ENCODE results near the gene STAT5A. TPM values are rescaled to one million over a fixed set of nuclear protein-coding genes. Genes with fewer than 3 reads are reported as not detected.

The STAT5A gene
- total and polyA plus RNA-seq, 9 of the 15 experiments (the other 6 are each of a cell fraction or from before 2014, with no cell fraction given) = 79.9 to 415 (median 196) TPM

DNA sequence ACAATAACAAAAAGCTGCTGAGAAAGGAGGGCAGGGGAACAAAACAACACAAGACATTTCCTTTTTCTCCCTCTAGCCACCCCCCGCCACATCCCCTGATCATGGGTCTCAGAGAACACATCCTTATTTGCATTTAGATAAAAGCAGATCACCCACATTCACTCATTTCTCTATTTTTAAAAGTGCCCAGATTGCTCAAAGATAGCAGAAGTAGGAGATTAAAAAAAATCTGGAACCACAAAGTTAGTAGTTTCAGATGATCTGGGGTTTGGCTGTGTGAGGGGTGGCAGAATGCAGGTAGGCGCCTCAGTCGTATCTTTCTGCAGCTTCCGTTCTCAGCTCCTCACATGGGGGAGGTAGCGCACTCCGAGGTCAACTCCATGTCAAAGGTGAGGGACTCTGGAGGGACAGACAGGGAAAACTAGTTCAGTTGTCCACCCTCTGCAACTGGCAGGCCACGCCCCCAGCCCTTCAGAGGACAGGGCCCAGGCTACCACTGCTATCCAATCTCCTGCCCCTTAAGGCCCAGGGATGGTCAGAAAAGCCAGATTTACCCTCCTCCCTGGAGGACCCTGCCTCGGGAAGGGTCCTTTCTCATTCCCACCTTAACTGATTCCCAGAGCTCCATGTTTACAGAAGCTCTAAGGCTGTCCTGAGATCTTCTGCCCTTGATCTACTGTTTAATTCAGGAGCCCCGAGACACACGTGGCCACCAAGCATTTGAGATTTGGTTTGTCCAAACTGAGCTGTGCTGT lies 27.3 kb downstream of the STAT5A start (continued):
- peak; percentile 19; the same call in 1 of the 2 replicates for TF ChIP-seq ZNF175 (CRISPR knock-in tag; IDR thresholded peaks at IDR 0.05; ENCODE audit: low read depth)
- TF ChIP-seq EP400 (IDR thresholded peaks at IDR 0.05) = peak; percentile 47
- TF ChIP-seq, protein P1, sequence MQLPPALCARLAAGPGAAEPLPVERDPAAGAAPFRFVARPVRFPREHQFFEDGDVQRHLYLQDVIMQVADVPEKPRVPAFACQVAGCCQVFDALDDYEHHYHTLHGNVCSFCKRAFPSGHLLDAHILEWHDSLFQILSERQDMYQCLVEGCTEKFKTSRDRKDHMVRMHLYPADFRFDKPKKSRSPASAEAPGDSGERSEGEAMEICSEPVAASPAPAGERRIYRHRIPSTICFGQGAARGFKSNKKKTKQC (CRISPR knock-in tag; IDR thresholded peaks at IDR 0.05) = no peak
- TF ChIP-seq POLR2A (conservative IDR thresholded peaks at IDR 0.05) = peak; percentile 50
- TF ChIP-seq ZNF589 (CRISPR knock-in tag; IDR thresholded peaks at IDR 0.05; ENCODE audit: low read depth) = peak; percentile 75; the same call in 1 of the 2 replicates
- TF ChIP-seq, protein P2, sequence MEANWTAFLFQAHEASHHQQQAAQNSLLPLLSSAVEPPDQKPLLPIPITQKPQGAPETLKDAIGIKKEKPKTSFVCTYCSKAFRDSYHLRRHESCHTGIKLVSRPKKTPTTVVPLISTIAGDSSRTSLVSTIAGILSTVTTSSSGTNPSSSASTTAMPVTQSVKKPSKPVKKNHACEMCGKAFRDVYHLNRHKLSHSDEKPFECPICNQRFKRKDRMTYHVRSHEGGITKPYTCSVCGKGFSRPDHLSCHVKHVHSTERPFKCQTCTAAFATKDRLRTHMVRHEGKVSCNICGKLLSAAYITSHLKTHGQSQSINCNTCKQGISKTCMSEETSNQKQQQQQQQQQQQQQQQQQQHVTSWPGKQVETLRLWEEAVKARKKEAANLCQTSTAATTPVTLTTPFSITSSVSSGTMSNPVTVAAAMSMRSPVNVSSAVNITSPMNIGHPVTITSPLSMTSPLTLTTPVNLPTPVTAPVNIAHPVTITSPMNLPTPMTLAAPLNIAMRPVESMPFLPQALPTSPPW (CRISPR knock-in tag; IDR thresholded peaks at IDR 0.05) = peak; percentile 41
- TF ChIP-seq CBX3 (IDR thresholded peaks at IDR 0.05; ENCODE audit: borderline replicate concordance in 1 of 2, low read length in 2 of 2) = no peak
- TF ChIP-seq JUNB (CRISPR knock-in tag; conservative IDR thresholded peaks at IDR 0.05) = 0 out of 2 replicates have a peak, but pooled peaks have one; percentile 30
- TF ChIP-seq ZNF41 (CRISPR knock-in tag; conservative IDR thresholded peaks at IDR 0.05) = 0 out of 2 replicates have a peak, but pooled peaks have one; percentile 19
- TF ChIP-seq NCOR1 (IDR thresholded peaks at IDR 0.05) = peak; percentile 73
- TF ChIP-seq PML (IDR thresholded peaks at IDR 0.05; ENCODE audit: low read length) = 0 out of 2 replicates have a peak, but pooled peaks have one; percentile 24
- TF ChIP-seq, protein P3, sequence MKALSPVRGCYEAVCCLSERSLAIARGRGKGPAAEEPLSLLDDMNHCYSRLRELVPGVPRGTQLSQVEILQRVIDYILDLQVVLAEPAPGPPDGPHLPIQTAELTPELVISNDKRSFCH (CRISPR knock-in tag; IDR thresholded peaks at IDR 0.05) = no peak
- TF ChIP-seq, protein P3 (tag; IDR thresholded peaks at IDR 0.05) = peak; percentile 38; the same call in 1 of the 2 replicates
- TF ChIP-seq, protein P4, sequence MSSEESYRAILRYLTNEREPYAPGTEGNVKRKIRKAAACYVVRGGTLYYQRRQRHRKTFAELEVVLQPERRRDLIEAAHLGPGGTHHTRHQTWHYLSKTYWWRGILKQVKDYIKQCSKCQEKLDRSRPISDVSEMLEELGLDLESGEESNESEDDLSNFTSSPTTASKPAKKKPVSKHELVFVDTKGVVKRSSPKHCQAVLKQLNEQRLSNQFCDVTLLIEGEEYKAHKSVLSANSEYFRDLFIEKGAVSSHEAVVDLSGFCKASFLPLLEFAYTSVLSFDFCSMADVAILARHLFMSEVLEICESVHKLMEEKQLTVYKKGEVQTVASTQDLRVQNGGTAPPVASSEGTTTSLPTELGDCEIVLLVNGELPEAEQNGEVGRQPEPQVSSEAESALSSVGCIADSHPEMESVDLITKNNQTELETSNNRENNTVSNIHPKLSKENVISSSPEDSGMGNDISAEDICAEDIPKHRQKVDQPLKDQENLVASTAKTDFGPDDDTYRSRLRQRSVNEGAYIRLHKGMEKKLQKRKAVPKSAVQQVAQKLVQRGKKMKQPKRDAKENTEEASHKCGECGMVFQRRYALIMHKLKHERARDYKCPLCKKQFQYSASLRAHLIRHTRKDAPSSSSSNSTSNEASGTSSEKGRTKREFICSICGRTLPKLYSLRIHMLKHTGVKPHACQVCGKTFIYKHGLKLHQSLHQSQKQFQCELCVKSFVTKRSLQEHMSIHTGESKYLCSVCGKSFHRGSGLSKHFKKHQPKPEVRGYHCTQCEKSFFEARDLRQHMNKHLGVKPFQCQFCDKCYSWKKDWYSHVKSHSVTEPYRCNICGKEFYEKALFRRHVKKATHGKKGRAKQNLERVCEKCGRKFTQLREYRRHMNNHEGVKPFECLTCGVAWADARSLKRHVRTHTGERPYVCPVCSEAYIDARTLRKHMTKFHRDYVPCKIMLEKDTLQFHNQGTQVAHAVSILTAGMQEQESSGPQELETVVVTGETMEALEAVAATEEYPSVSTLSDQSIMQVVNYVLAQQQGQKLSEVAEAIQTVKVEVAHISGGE (CRISPR knock-in tag; IDR thresholded peaks at IDR 0.05) = peak in 1 of 3 experiments; percentile 53; a peak in 2 of 6 replicates

Measured in K562 (cell line).